NCI-H2227 treated with DMSO at 0.1 percent for 48 hours (cell line): ENCODE results near the gene IGFBP3.
"Not testable (repeated sequence)": the region's sequence is repeated elsewhere in the genome, so short reads cannot be mapped to it uniquely, and the experiment has no call there.

Experiments
- DNase-seq: peaks from one replicate; lab custom pipeline; 2025; lab: John Stamatoyannopoulos, UW

IGFBP3 gene

DNA sequence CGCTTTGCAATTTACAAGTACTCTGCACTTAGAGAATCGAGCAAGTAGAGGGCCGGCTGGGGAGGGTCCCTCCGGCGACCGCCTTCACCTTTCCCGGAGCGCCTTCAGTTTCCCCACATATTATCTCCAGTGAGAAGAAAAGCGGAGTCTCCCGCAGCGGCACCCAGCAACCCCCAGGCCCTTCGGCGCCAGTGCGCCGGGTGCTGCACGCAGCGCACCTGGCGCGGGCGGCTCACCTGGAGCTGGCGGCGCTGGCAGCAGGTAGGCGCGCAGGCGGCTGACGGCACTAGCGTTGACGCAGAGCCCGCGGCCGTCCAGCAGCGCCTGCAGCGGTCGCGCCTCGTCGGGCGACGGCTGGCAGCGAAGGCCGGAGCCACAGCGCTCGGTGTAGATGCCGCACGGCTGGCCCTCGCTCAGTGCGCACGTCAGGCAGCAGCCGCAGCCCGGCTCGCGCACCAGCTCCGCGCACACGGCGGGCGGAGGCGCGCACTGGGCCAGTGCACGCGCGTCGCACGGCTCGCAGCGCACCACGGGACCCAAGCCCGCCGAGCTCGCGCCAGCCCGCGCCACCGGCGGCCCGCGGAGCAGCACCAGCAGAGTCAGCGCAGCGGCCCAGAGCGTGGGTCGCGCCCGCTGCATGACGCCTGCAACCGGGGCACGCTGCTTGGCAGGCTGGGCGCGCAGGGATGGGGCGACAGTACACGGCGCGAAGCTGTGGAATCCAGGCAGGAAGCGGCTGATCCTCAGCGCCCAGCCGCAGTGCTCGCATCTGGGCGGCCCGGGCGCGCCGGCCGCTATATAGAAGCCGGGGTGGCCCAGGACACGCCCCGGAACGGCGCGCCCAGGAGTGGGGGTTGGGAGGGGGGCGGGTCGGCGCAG lies at the start of gene IGFBP3:
Gene IGFBP3, minus strand, starts transcription at position 771 of the 879 bp plus-strand sequence. Its CDS starts 132 bp downstream, at position 639.
- no peak for DNase-seq

- DNase-seq = no peak
These were observed 49.4 kb upstream of the IGFBP3 start for GRCh38 chr7:45970454-45970853.

DNA sequence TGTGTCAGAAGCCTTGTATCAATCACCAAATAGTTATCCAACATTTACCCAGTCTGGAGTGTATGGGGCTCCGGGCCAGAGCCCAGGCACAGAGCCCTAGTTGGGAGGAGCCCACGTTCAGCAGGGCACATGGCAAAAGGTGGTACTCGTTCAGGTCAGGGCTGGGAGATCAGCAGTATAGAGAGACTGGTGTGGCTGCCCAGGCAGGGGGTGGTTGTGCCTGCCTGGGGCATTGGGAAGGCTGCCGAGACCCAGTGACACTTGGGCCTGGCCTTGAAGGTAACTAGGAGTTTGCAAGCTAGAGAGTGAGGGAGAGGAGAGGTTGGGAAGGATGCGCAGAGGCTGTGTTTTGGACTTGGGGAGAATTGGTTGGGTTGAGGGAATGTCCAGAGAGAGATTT lies 48.9 kb upstream of the IGFBP3 start:
- no peak for DNase-seq

DNA sequence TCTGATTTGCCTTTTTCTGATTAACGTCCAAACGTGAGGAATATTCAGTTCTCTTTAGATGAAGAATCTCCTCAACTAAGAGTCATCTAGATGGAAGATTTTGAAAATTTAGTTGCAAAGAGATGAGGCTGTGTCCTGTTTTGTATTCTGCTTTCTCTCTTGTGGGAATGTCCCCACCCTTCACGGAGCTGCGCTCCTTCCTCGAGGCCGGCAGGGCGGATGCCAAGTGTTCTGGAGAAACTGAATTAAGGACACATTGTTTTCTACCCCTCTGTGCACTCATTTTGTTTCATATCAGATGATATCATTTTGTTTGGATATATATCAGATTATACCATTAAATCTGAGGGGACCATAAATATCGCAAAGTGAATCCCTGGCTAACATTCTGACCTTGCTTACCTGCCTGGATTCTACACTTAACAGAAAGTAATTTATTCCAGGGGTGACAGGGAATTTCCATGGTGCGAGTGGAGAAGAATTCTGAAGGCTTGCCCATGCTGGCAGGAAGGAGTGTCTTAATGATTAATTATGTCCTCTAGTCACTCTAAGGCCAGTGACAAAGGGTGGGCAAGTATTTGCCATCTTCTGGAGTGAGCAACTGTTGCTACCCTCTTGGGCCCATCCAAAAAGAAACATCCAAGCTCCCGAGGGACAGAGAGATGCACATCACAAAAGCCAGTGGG lies 47.9 kb upstream of the IGFBP3 start:
- no peak for DNase-seq

- no peak for DNase-seq
These were observed 47.2 kb upstream of the IGFBP3 start for GRCh38 chr7:45968312-45968711.

GRCh38 chr7:45967591-45968157 lies 46.6 kb upstream of the IGFBP3 start:
- no peak for DNase-seq

GRCh38 chr7:45962861-45963260 lies 41.8 kb upstream of the IGFBP3 start:
- no peak for DNase-seq

DNA sequence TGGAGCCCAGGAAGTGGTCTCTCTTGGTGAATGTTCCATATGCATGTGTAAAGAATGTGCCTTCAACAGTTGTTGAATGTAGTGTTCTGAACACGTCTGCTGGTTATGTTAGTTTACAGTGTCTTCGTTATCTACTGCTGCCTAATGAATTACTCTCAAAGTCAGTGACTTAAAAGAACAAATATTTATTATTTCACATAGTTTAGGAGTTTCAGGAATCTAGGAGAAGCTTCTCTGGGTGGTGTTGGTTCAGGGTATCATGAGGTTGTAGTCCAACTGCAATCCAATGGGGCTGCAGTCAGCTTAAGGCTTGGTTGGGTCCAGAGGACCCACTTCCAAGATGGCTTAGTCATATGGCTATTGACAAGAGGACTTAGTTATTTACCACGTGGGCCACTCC lies 36.6 kb upstream of the IGFBP3 start:
- no peak for DNase-seq

GRCh38 chr7:45955286-45955685 lies 34.2 kb upstream of the IGFBP3 start:
- no peak for DNase-seq

- not testable (repeated sequence) for DNase-seq
These were observed 32.0 kb upstream of the IGFBP3 start for GRCh38 chr7:45953055-45953454.

DNA sequence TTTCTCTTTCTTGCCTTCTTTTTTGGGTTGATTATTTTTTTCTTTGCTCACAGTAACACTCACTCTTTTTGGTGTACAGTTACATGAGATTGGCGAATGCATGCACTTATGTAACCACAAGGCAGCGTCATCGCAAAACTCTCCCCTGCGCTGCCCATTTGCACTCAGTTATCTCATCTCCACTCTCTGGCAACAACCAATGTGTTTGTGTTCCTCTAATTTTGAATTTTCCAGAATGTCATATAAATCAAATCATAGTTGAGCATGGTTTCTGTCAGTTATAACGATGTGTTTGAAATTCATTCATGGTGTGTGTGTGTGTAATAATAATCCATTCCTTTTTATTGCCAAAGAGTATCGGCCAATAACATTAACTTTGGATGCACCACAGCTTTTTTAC lies 23.0 kb upstream of the IGFBP3 start:
- DNase-seq = no peak

DNA sequence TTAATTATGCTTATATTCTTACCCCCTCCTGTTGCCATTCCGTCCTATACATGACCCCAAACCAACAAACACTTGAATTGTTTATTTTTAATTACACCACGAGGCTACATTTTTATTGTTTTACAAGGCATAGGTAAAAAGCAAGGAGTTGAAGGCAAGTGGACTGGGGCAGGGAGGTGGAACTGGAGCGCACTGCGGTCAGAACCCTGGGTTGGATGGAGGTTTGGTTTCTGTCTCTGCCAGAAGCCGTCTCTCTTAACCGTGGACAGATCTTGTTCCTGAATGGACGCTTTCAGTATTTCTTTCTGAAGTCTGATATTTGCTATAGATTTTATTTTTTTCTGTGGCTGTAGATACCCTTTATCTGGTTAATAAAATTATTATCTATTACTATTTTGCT lies 19.9 kb upstream of the IGFBP3 start:
- DNase-seq = no peak

DNA sequence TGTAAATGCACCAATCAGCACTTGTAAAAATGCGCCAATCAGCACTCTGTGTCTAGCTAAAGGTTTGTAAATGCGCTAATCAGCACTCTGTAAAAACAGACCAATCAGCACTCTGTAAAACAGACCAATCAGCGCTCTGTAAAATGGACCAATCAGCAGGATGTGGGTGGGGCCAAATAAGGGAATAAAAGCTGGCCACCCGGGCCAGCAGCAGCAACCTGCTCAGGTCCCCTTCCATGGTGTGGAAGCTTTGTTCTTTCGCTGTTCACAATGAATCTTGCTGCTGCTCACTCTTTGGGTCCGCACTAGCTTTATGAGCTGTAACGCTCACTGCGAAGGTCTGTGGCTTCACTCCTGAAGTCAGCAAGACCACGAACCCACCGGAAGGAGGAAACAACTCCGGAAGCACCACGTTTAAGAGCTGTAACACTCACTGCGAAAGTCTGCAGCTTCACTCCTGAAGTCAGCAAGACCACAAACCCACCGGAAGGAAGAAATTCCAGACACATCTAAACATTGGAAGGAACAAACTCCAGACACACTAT lies 19.2 kb upstream of the IGFBP3 start:
- not testable (repeated sequence) for DNase-seq

DNA sequence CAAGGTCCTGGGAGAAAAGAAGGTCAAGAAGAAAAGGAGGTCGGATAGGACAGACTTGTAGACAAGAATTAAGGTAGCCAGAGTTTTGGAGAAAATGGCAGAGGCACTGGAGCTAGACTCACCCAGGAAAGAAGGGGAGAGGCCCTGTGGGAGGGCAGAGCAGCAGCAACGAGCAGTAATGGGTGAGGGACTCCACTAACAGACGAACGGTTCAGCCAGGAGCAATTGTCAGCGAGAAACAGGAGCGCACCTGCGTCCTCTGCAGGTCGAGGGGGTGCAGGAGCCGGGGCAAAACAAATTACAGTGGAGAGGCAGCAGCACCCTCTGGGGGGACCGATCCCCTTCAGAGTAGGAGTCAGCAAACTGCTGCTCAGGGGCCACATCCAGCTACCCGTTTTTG lies 18.5 kb upstream of the IGFBP3 start:
- DNase-seq = no peak

DNA sequence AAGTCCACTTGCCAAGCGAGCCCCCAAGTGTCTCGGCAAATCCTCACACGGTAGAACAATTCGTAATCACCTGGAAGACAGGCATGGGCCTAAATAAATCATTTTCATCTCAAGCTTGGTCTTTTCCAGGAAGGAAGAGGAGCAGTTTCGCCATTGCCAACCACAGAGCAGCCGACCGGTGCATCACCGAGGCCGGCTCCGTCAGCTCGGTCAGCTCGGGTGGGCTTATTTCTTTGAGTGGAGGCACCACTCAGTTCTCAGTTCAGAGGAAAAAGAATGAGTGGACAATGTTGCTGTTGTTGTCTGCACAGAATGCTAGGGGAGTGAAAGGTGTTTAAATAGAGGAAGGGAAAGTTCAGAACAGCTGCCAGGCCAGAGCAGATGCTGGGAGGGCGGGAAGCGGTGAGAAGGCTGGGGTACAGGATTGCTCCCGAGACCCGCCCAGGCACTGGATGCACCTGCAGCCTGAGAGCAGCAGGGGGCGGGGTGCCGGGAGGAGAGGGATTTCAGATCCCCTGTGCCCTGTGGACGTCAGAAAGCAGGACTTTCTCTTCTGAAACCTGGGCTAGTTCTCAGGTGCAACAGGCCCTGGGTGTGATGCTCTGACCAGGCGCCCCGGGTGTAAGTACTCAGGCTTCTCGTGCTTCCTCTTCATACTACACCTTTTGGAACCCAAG lies 17.7 kb upstream of the IGFBP3 start:
- no peak for DNase-seq

DNA sequence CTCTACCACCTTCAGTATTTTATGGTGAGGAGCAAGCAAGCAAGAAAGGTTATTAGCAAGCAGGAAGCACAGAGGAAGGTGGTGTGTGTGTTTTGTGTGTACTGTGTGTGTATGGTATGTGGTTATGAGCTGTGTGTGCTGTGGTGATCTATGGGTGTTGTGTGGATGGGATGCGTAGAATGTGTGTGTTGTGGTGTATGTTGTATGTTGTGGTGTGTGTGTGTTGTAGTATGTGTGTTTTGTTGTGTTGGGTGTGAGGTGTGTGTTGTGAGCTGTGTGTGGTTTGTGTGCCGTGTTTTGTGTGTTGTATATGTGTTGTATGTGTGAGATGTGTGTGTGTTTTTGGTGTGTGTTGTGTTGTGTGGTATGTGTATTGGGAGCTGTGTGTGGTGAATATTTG lies 16.8 kb upstream of the IGFBP3 start:
- no peak for DNase-seq

DNA sequence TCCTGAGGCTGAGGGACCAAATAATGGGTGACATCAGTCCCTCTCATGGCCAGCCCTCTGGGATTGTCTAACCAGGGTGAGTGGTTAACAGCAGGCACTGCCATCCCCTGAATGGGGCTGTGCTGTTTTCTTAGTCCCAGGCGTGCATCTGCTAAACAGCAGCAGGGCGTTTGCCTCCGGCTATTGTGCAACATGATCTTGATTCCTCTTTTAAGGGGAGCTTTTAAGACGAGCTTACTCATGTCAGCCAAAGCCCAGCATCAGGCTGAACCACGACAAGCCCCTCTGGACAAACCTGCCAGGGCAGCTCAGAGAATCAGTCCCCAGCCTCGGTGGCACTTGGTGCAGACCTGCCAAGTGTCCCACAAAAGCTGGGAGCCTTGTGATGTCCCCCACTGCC lies 16.2 kb upstream of the IGFBP3 start:
- DNase-seq = no peak

DNA sequence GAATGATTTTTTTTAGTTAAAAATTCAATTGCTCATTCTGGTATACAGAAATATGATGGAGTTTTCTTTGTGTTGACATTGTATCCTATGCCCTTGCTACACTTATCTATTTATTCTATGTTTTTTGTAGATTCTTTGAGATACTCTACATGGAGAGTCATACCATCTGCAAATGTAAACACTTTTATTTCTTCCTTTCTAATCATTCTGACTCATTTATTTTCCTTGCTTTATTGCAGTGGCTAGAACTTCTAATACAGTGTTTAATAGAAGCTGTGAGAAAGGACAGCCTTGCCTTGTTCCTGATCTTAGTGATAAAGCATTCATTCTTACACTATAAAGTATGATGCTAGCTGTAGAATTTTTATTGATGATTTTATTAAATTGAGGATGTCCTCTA lies 9.9 kb upstream of the IGFBP3 start:
- no peak for DNase-seq

DNA sequence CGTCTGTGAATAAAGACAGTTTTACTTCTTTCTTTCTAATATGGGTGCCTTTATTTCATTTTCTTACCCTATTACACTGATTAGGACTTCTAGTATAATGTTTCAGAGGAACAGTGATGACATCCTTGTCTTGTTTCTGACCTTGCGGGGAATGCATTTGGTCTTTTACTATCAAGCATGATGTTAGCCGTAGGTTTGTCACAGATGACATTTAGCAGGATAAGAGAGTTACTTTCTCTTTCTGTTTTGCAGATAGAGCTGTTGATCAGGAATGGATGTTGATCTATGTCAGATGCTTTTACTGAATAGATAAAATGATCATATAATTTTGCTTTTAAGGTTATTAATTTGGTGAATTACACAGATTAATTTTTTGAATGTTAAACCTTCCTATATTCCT lies 6.6 kb upstream of the IGFBP3 start:
- no peak for DNase-seq

- DNase-seq = no peak
These were observed 3.2 kb upstream of the IGFBP3 start for GRCh38 chr7:45924283-45924682.

GRCh38 chr7:45923818-45924217 lies 2.7 kb upstream of the IGFBP3 start:
- no peak for DNase-seq

DNA sequence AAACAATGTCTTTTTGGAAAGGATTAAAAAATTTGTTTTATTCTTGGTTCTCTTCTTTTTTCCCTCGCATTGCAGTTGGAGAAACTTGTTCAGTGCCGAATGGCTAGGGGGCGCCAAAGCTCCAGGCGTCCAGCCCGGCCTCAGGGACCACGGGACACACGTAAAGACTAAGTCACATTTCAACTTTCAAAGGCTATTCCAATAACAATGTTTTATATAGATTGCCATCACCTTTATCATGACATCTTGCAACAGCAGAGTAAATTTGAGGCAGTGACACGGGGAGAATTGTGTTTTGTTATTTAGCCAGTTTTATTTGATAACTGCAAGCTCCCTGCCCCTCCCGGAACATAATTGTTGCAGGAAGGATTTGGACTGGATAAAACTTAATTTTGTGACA lies 2.2 kb upstream of the IGFBP3 start:
- DNase-seq = no peak
